ENCODE measurements around the gene ZCCHC12.
"Not testable (repeated sequence)": the region's sequence is repeated elsewhere in the genome, so short reads cannot be mapped to it uniquely, and the experiment has no call there.

The ZCCHC12 gene
- total RNA-seq: 0.06 to 0.74 reads per million in 2 experiments

DNA sequence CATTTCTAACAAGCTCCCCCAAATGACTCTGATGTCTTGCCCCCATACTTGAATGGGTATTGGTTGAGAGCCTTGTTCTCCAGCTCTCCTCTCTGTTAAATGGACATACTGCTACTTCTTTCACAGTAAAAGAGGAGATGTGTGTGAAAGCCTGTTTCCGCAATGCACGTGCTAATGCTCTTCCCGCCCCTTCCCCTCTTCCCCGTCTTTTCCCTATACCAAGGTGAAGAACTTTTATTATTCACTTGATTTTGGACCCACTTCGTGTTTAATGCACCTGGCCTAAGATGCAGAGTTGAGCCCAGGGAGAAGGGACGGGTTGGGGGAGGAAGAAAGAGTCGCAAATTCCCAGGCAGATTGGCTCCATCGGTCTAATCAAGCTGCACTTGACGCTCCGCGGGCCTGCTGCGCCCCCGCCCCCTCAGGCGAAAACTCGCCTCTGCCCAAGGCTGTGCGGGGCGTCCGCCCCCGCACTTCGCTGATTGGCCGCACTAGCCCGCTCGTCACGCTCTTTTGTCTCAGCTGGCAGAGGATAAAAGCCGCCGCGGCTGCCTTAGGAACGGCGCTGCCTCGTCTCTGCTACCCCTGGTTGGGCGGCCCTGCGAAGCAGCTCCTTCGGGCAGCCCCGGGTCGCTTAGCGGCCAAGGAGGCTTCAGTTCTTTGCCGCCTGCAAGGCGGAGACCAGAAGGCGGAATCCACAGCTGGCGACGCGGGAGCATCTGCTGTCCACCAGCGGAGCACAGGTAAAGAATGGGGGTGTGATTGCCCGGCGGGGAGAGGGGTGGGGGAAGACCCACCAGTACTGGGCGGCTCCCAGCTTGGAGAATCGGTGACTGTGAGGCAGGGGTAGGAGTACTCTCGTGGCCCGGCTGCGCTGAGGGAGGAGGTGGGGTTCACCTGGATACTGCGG, at the start of gene ZCCHC12:
Gene ZCCHC12 (plus strand): TSS at position 562 of the 910 bp plus-strand sequence. CDS start 1,421 bp downstream, outside the sequence.
- DNase-seq (ENCODE audit: low read depth): peak; percentile 25

- DNase-seq (ENCODE audit: low read depth): no peak
These were observed 44.0 kb upstream of the ZCCHC12 start for GRCh38 chrX:118779581-118779980.

- no peak for DNase-seq (ENCODE audit: low read depth)
These were observed 43.1 kb upstream of the ZCCHC12 start for GRCh38 chrX:118780509-118780908.

DNA sequence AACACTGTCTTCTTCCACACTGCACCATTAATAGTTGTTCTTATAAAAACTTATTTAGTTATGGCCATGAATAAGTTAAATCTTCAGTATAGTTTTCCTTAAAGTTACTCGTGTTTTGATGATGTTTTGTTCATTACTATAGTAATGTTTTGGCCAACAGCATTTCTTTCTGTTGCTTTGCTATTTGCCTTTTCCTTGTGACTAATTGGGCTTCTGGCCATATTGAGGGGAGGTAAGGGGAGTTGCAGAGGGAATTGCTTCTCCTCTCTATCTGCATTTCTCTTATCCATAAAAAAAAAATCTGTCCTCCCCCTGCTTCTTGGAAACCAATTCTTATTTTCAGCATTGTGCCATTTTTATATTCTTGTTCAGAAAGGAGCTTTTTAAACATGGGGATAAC, 42.7 kb upstream of the ZCCHC12 start:
- DNase-seq (ENCODE audit: low read depth): no peak

DNA sequence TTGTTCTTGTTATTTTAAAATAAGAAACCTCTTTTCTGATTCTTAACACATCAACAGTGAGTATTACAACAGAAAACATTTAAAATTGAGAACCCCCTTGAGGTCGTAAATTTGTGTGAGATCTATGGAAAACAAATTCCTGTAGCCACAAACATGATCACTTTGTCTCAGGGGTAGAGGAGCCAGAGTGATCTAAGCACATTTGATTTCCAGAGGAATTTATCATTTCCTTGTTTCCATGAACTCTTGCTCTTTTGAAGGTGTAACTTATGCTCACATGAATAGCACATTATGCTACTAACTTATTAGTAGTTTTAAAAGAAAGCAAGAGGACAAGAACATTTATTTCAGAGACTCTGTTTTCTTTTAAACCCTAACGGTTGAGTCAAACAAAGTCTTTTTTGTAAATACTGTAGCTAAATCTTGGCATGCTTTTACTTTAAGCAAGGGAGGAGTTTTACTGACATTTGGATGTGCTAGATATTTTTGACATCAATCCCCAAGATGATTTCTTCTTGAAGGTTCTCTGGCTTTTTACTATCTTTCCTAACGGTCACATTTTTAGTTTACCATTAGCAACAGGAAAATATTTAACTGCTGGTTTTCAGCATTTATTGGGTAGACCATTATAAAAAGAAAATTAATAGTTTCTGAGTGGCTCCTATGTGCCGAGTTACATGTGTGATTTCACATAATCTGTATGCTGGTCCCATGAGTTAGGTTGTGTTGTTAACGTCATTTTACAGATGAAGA, 27.9 kb upstream of the ZCCHC12 start:
- no peak for DNase-seq (ENCODE audit: low read depth)

DNA sequence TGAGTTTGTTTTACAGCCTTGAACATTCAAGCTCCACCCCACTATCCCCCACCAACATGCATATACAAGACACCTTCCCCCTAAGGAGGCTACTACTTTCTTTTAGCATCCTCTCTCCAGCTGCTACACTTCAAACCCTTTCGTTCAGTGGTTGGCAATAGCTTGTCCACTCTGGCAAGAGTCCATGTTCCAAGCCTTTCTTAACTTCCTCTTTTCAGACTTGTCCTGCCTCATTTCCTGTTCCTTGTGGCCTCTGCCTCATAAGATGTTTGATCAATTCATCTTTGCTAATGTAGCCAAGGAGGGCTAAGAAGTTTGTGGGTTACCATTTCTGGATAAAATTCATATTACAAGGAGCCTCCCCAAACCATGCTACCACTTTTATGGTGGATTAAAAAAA, 20.8 kb upstream of the ZCCHC12 start:
- no peak for DNase-seq (ENCODE audit: low read depth)

GRCh38 chrX:118807151-118808017, 16.2 kb upstream of the ZCCHC12 start:
- peak; percentile 10 for DNase-seq (ENCODE audit: low read depth)

- not testable (repeated sequence) for DNase-seq (ENCODE audit: low read depth)
These were observed 6.4 kb upstream of the ZCCHC12 start for GRCh38 chrX:118817257-118817656.

GRCh38 chrX:118824173-118824730, 628 bp downstream of the ZCCHC12 start:
- DNase-seq (ENCODE audit: low read depth): no peak

GRCh38 chrX:118825227-118825626, 1.6 kb downstream of the ZCCHC12 start:
- no peak for DNase-seq (ENCODE audit: low read depth)

GRCh38 chrX:118839334-118839958, 15.8 kb downstream of the ZCCHC12 start:
- peak; percentile 21 for DNase-seq (ENCODE audit: low read depth)

DNA sequence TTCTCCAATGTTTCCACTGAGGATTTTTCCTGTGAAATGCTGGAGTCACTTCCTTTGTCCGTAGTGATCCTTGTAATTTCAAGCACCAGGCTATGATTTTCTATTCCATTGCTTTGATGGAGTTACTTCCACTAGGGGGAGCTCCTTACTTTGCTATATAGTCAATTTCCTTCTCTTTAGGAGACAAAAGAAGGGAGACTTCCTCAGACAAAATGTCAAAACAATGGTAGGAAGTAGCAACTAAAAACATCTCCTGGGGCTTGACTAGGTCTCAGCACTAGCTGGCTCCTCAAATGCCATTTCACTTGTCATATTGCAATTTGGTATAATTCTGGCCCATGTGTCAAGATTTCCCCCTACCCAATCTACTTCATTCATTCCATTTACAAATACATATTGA, 24.1 kb downstream of the ZCCHC12 start:
- DNase-seq (ENCODE audit: low read depth): no peak

- no peak for DNase-seq (ENCODE audit: low read depth)
These were observed 30.0 kb downstream of the ZCCHC12 start for GRCh38 chrX:118853596-118853995.

DNA sequence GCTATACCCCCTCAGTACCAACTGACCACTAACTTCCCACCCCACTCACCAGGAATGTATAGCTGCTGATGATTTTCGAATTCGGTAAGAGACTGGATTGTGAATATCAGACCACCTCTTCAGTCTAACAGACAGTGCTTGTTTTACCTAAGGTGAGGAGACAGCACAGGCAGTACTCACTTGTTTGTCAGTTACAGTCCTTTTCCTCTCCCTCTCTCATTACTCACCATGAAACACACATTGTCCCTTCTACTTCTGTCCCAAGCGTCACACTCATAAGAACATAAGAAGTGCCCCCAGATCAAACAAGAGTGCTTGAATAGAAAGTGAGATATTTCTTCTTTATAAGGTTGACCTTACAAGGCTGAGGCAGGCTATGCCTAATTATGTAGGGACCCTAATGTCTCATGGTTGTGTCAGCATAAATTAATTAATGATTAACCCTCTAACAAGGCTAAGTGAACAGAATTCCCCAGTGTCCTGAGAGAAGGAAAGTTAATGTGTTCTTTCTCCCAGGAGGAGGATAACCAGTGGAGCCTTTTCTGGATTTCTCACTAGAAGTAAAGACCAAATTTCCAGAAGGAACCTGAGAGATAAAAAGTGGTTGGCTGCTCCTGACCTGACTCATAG, 32.2 kb downstream of the ZCCHC12 start:
- no peak for DNase-seq (ENCODE audit: low read depth)

- no peak for DNase-seq (ENCODE audit: low read depth)
These were observed 33.4 kb downstream of the ZCCHC12 start for GRCh38 chrX:118857006-118857405.

GRCh38 chrX:118861338-118861737, 37.7 kb downstream of the ZCCHC12 start:
- no peak for DNase-seq (ENCODE audit: low read depth)

DNA sequence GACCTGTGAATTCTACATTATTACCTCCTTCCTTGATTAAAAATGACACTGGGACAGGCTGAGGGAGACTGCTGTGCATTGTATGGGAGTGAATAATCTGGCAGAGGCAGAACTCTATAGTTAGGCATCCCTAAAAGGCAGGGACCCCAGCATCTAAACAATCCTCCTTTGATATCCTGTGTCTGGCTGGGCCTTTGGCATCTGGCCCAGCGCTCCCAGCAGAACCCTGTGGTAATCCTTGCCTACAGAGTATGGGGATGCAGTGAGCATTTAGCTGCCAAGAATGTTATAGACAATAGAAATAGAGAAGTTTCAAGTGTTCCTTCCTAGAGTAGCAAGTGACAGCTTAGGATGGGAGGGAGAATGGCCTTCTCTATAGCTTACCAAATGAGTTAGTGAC, 38.5 kb downstream of the ZCCHC12 start:
- no peak for DNase-seq (ENCODE audit: low read depth)

GRCh38 chrX:118862979-118863378, 39.4 kb downstream of the ZCCHC12 start:
- no peak for DNase-seq (ENCODE audit: low read depth)

DNA sequence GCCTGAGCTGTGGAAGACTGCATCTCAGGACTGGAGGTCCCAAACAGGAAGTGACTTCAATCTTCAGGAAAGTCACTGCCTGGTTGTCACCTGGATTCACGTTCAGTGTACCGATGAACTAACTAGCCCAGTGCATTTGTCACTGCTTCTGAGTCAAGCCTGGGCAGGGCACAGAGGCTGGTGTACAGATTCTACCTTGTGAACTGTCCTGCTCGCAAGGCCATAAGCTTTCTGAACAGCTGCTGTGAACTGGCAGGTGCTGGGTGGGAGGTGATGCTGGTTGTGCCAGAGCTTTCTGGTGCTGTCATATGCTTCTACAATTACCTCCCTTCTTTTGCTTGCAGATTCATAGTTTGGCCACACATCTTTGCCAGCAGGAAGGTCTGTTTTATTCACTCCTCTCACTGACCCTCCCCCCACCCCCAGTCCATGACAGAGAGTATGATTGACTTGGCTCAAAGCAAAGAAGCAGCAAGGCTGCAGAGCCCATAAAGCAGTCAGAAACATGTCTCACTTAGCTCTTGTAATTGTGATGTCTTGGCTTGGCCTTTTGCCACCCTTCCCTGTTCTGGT, 40.5 kb downstream of the ZCCHC12 start:
- DNase-seq (ENCODE audit: low read depth): no peak

DNA sequence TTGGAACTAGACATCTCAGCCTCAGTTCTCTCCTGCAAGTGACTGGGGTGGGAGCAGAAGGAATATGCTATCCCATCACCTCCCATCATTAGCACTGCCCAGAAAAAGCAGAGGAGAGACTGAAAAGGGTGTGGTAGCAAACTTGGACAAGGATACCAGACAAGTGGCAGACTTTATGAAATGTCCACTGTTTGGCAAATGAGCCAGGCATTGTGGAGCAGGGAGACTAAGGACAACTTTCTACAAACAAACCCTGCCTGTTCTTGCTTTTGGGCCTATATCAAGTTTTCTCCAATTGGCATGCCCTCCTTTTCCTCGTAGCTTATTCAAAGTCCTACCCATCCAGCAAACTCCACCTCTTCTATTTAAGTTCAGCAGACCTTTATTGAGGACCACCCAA, 41.6 kb downstream of the ZCCHC12 start:
- no peak for DNase-seq (ENCODE audit: low read depth)

Data from T follicular helper cell (primary cell).